A549 (cell line): ENCODE data around the gene ANKS1B.

Source experiments
- BHLHE40 ChIP-seq: IDR thresholded peaks from 2 replicates; pipeline ENCODE4 v1.6.1; 2012; ENCODE audit warnings: low read depth, low read length, inconsistent platforms
- CBX8 ChIP-seq: fragments of 200-600 bp; sonication (generic); IDR thresholded peaks from 2 replicates; pipeline ENCODE4 v1.6.1; 2016
- CTCF ChIP-seq: fragments of >200 bp; sonication (Bioruptor Twin); formaldehyde crosslinking; IDR thresholded peaks from 3 replicates; pipeline ENCODE4 v1.5.1; 2016
- EP300 ChIP-seq, 2 experiments: fragments of >200 bp; sonication (Bioruptor Twin); formaldehyde crosslinking; IDR thresholded peaks; 2 replicates in 1 of 2; 3 replicates in 1 of 2; pipeline ENCODE4 v1.6.1; 2016 to 2017
- FOSL2 ChIP-seq, 2 experiments: fragments of 450-650 bp in 1 of 2; fragments of >200 bp in 1 of 2; sonication (Bioruptor Twin) in 1 of 2; formaldehyde crosslinking; IDR thresholded peaks; 2 replicates each; pipeline versions ENCODE4 v1.5.0 to v1.6.1; 2016 to 2020; ENCODE audit warnings: mild to moderate bottlenecking in 1 of 2, moderate library complexity in 1 of 2
- FOXS1 ChIP-seq: fragments of 250-450 bp; sonication (Bioruptor Pico); IDR thresholded peaks from 2 replicates; pipeline ENCODE4 v1.5.0; 2020; ENCODE audit warnings: mild to moderate bottlenecking, moderate library complexity
- HDAC2 ChIP-seq: fragments of 200-600 bp; sonication (generic); IDR thresholded peaks from 2 replicates; pipeline ENCODE4 v1.6.1; 2016
- JUNB ChIP-seq: fragments of >200 bp; sonication (Bioruptor Twin); formaldehyde crosslinking; IDR thresholded peaks from 2 replicates; pipeline ENCODE4 v1.6.1; 2016
- PHF8 ChIP-seq: fragments of 200-600 bp; sonication (generic); IDR thresholded peaks from 2 replicates; pipeline ENCODE4 v1.6.1; 2016; ENCODE audit warnings: low read depth, mild to moderate bottlenecking, antibody characterized with exemption, moderate library complexity, borderline replicate concordance
- POLR2A ChIP-seq: IDR thresholded peaks from 2 replicates; pipeline ENCODE4 v1.6.1; 2012; ENCODE audit warnings: mild to moderate bottlenecking, low read length
- SMC3 ChIP-seq: fragments of >200 bp; sonication (Bioruptor Twin); formaldehyde crosslinking; IDR thresholded peaks from 3 replicates; pipeline ENCODE4 v1.6.1; 2018; ENCODE audit warnings: inconsistent platforms
- SREBF2 ChIP-seq: fragments of 450-650 bp; IDR thresholded peaks from 2 replicates; pipeline ENCODE4 v1.6.1; 2014; ENCODE audit warnings: mild to moderate bottlenecking, moderate library complexity
- TF ChIP-seq, protein P1 (sequence below): fragments of 450-650 bp; IDR thresholded peaks from 2 replicates; pipeline ENCODE4 v1.6.1; 2014; ENCODE audit warnings: antibody characterized with exemption

GRCh38 chr12:99024191-99024590, 960.5 kb downstream of the ANKS1B start:
- TF ChIP-seq, protein P1, sequence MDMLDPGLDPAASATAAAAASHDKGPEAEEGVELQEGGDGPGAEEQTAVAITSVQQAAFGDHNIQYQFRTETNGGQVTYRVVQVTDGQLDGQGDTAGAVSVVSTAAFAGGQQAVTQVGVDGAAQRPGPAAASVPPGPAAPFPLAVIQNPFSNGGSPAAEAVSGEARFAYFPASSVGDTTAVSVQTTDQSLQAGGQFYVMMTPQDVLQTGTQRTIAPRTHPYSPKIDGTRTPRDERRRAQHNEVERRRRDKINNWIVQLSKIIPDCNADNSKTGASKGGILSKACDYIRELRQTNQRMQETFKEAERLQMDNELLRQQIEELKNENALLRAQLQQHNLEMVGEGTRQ: no peak
- TF ChIP-seq CBX8: no peak
- no peak for TF ChIP-seq EP300 (IDR thresholded peaks at IDR 0.05)
- TF ChIP-seq BHLHE40: no peak
- TF ChIP-seq SMC3: no peak
- TF ChIP-seq HDAC2: no peak
- TF ChIP-seq CTCF: no peak
- TF ChIP-seq FOXS1: no peak
- TF ChIP-seq POLR2A: no peak
- no peak for TF ChIP-seq FOSL2 (IDR thresholded peaks at IDR 0.05)
- TF ChIP-seq FOSL2 (CRISPR knock-in tag; IDR thresholded peaks at IDR 0.05): no peak
- no peak for TF ChIP-seq SREBF2
- TF ChIP-seq PHF8: no peak
- no peak for TF ChIP-seq JUNB
